Ishikawa (cell line): ENCODE data around the gene ORM2.

Experiments used
- CEBPB ChIP-seq: IDR thresholded peaks from 2 replicates; pipeline ENCODE4 v1.6.1; 2012
- CREB1 ChIP-seq: IDR thresholded peaks from 2 replicates; pipeline ENCODE4 v1.6.1; 2012; ENCODE audit warnings: low read depth
- EGR1 ChIP-seq: IDR thresholded peaks from 2 replicates; pipeline ENCODE4 v1.6.1; 2012
- EP300 ChIP-seq: IDR thresholded peaks from 2 replicates; pipeline ENCODE4 v1.6.1; 2012; ENCODE audit warnings: borderline replicate concordance
- FOXM1 ChIP-seq: IDR thresholded peaks from 2 replicates; pipeline ENCODE4 v1.6.1; 2012; ENCODE audit warnings: low read depth, borderline replicate concordance
- MAX ChIP-seq: IDR thresholded peaks from 2 replicates; pipeline ENCODE4 v1.6.1; 2012
- NFIC ChIP-seq: IDR thresholded peaks from 2 replicates; pipeline ENCODE4 v1.6.1; 2012
- RAD21 ChIP-seq: IDR thresholded peaks from 2 replicates; pipeline ENCODE4 v1.6.1; 2012; ENCODE audit warnings: low read depth
- REST ChIP-seq: IDR thresholded peaks from 2 replicates; pipeline ENCODE4 v1.6.1; 2012; ENCODE audit warnings: low read depth, mild to moderate bottlenecking
- TAF1 ChIP-seq: IDR thresholded peaks from 2 replicates; pipeline ENCODE4 v1.6.1; 2012; ENCODE audit warnings: low read depth, mild to moderate bottlenecking
- TCF12 ChIP-seq: IDR thresholded peaks from 2 replicates; pipeline ENCODE4 v1.6.1; 2012; ENCODE audit warnings: low read depth
- TEAD4 ChIP-seq: IDR thresholded peaks from 2 replicates; pipeline ENCODE4 v1.6.1; 2012
- USF1 ChIP-seq: IDR thresholded peaks from 2 replicates; pipeline ENCODE4 v1.6.1; 2012
- YY1 ChIP-seq: IDR thresholded peaks from 2 replicates; pipeline ENCODE4 v1.6.1; 2012; ENCODE audit warnings: low read depth
- ZBTB7A ChIP-seq: IDR thresholded peaks from 2 replicates; pipeline ENCODE4 v1.6.1; 2012; ENCODE audit warnings: low read depth

Gene ORM2

GRCh38 chr9:114345493-114346065 lies 15.9 kb downstream of the ORM2 start:
- TF ChIP-seq EGR1, result no peak
- no peak for TF ChIP-seq NFIC
- no peak for TF ChIP-seq REST
- no peak for TF ChIP-seq FOXM1
- no peak for TF ChIP-seq CEBPB

GRCh38 chr9:114346146-114346545 lies 16.5 kb downstream of the ORM2 start:
- TF ChIP-seq REST, result no peak
- TF ChIP-seq CEBPB, result no peak
- no peak for TF ChIP-seq USF1
- TF ChIP-seq YY1, result no peak
- TF ChIP-seq ZBTB7A, result no peak
- no peak for TF ChIP-seq MAX
- TF ChIP-seq CREB1, result no peak
- TF ChIP-seq TEAD4, result no peak
- no peak for TF ChIP-seq TCF12
- no peak for TF ChIP-seq FOXM1
- TF ChIP-seq EP300, result no peak

GRCh38 chr9:114347675-114348074 lies 18.0 kb downstream of the ORM2 start:
- TF ChIP-seq TAF1 (no peak), USF1 (no peak), ZBTB7A (no peak), CREB1 (no peak), MAX (no peak), REST (no peak), CEBPB (no peak), EGR1 (no peak), NFIC (no peak), TCF12 (no peak), RAD21 (no peak), FOXM1 (no peak), YY1 (no peak)

- TF ChIP-seq REST (no peak), EP300 (0 out of 2 replicates have a peak, but pooled peaks have one; percentile 7), ZBTB7A (peak; percentile 23; the same call in 1 of the 2 replicates)
Observed at GRCh38 chr9:114348261-114348905, 18.7 kb downstream of the ORM2 start.
